ENCODE data around the gene LAT.

DNA sequence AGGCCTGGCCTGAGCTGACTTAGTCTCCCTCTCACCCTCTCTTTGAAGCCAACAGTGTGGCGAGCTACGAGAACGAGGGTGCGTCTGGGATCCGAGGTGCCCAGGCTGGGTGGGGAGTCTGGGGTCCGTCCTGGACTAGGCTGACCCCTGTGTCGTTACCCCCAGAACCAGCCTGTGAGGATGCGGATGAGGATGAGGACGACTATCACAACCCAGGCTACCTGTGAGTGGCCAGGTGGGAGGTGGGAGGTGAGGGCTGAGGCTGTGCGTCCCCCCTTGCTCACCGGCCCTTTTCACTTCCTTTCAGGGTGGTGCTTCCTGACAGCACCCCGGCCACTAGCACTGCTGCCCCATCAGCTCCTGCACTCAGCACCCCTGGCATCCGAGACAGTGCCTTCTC, 1.6 kb downstream of the LAT start:
- TF ChIP-seq EZH2 (IDR thresholded peaks at IDR 0.05; ENCODE audit: insufficient read depth, poor library complexity, severe bottlenecking) (no peak), EZH2phosphoT487 (IDR thresholded peaks at IDR 0.05; ENCODE audit: insufficient read depth, low read depth) (no peak)
